ENCODE data around the gene C2orf74.
"Not testable (repeated sequence)": the region's sequence is repeated elsewhere in the genome, so short reads cannot be mapped to it uniquely, and the experiment has no call there.

The C2orf74 gene

GRCh38 chr2:61175036-61175435 is 13.0 kb downstream of the C2orf74 start:
- DNase-seq, result no peak

- DNase-seq, result peak; percentile 40 to 98 (median 86)
These were observed 15.1 kb downstream of the C2orf74 start for GRCh38 chr2:61176755-61177726.

- peak in 6 of 14 donors; percentile 31 to 76 (median 64) for DNase-seq
These were observed 15.9 kb downstream of the C2orf74 start for GRCh38 chr2:61177727-61178549.

GRCh38 chr2:61178603-61179545 is 16.9 kb downstream of the C2orf74 start:
- peak in 1 of 14 donors; percentile 9 for DNase-seq

GRCh38 chr2:61179701-61180639 is 18.0 kb downstream of the C2orf74 start:
- peak in 10 of 14 donors; percentile 34 to 64 (median 40) for DNase-seq

GRCh38 chr2:61180686-61181085 is 18.7 kb downstream of the C2orf74 start:
- DNase-seq, result no peak

- DNase-seq, result peak in 1 of 14 donors; percentile 15
These were observed 19.5 kb downstream of the C2orf74 start for GRCh38 chr2:61181382-61182058.

- no peak for DNase-seq
These were observed 20.0 kb downstream of the C2orf74 start for GRCh38 chr2:61182059-61182383.

- DNase-seq, result no peak
These were observed 21.8 kb downstream of the C2orf74 start for GRCh38 chr2:61183795-61184194.

GRCh38 chr2:61184263-61184662 is 22.3 kb downstream of the C2orf74 start:
- DNase-seq, result no peak

GRCh38 chr2:61185231-61185728 is 23.3 kb downstream of the C2orf74 start:
- no peak for DNase-seq

GRCh38 chr2:61187085-61187484 is 25.1 kb downstream of the C2orf74 start:
- no peak for DNase-seq

GRCh38 chr2:61193670-61194561 is 31.9 kb downstream of the C2orf74 start:
- DNase-seq, result no peak

GRCh38 chr2:61194646-61195045 is 32.7 kb downstream of the C2orf74 start:
- not testable (repeated sequence) for DNase-seq

- no peak for DNase-seq
These were observed 34.7 kb downstream of the C2orf74 start for GRCh38 chr2:61196671-61197070.

GRCh38 chr2:61205132-61205531 is 43.1 kb downstream of the C2orf74 start:
- no peak for DNase-seq

- no peak for DNase-seq
These were observed 48.5 kb downstream of the C2orf74 start for GRCh38 chr2:61210332-61210981.

- peak in 2 of 14 donors; percentile 3 to 23 for DNase-seq
These were observed 52.2 kb downstream of the C2orf74 start for GRCh38 chr2:61214171-61214570.

All from C1 segment of cervical spinal cord (tissue), 14 donors.